ENCODE results near the gene ZBTB7C. TPM values are rescaled to one million over a fixed set of nuclear protein-coding genes. Genes with fewer than 3 reads are reported as not detected.

ZBTB7C gene
- total and polyA plus RNA-seq, 2 of the 4 experiments (the other 2 are of a cell fraction), result not detected

DNA sequence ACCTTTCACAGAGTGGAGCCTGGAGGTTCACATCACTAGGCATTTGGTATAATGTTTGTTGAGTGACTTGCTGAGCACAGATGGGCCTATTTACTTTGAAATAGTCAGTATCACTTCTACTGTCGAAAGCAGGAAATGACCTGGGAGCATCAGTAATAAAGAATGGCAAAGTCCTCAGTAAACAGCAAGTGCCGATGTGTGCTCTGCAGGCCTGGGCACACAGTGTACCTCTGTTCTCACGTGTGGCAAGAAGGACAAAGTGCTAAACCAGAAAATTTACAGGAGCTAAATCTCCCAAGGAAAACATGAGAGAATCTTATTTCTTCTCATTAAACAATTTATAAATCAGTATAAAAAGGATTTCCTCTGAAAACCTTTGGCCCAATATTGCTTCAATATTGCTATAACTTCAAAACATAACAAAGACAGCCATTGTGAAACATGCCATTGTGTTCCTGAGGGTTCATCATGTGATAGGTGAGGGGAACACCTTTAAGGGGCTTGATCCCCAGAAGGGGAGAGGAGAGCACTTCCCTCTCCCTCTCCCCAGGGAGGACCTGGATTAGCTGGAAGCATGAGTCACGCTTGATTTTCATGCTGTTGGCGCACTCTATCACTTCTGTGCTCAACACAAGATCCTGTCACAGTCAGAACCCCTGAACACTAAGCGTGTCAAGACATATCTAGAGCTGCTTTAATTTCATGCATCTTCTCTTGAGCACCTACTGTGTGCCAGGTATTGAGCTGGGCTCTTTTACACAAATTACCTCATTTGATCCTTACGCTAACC lies 347.2 kb downstream of the ZBTB7C start:
- in situ Hi-C loops (cut with MboI; ENCODE audit: low sequenced_read_pairs) (no loop called here), intact Hi-C loops (cut with micrococcal nuclease) (no loop called here), dilution Hi-C loops (cut with HindIII; ENCODE audit: low sequenced_read_pairs, unreplicated experiment) (no loop called here)
- ChIA-PET CTCF (no interaction called here), POLR2A (ENCODE audit: unreplicated experiment) (no interaction called here)
- DNase-seq, result no peak
- Histone ChIP-seq H3K4me1 (ENCODE audit: control insufficient read depth, insufficient read depth, low read length) (no peaks in the 10 kb centered on the region), H2BK120ac (ENCODE audit: low read depth, low read length) (no peak overlapping the region), H3K79me1 (ENCODE audit: low read depth in 1 of 2, low read length in 2 of 2) (no peaks in the 10 kb centered on the region), H3K9ac (ENCODE audit: low read depth, low read length) (no peak overlapping the region), H2AFZ (replicated peaks; ENCODE audit: low read length, poor library complexity) (no peak overlapping the region), H3K9me3 (ENCODE audit: control insufficient read depth, insufficient read depth, low read length) (no peaks in the 10 kb centered on the region), H4K91ac (ENCODE audit: insufficient read depth, low read depth, low read length) (no peak overlapping the region), H3K23ac (ENCODE audit: low read depth, low read length) (no peak overlapping the region), H3K27ac (ENCODE audit: insufficient read depth, low read length) (no peak overlapping the region), H4K5ac (ENCODE audit: low read depth, low read length) (no peak overlapping the region), H3K14ac (replicated peaks; ENCODE audit: low read depth, low read length) (no peak overlapping the region), H3K9me1 (ENCODE audit: insufficient read depth, low read length) (no peaks in the 10 kb centered on the region), H4K20me1 (ENCODE audit: insufficient read depth, low read length) (no peaks in the 10 kb centered on the region), H2AK9ac (replicated peaks; ENCODE audit: low read depth, low read length, poor library complexity) (no peak overlapping the region), H3K4ac (ENCODE audit: low read depth, low read length) (no peak overlapping the region), H4K8ac (ENCODE audit: low read depth in 2 of 2, low read length in 2 of 2) (no peak overlapping the region), H3K4me3 (ENCODE audit: insufficient read depth, low read depth, low read length) (no peak overlapping the region), H2BK5ac (ENCODE audit: low read depth, low read length, poor library complexity, severe bottlenecking) (no peak overlapping the region), H3K4me2 (ENCODE audit: low read depth, low read length) (no peak overlapping the region), H3K18ac (ENCODE audit: low read depth, low read length) (no peak overlapping the region), H2AK5ac (ENCODE audit: low read depth, low read length) (no peak overlapping the region), H2BK15ac (ENCODE audit: low read depth, low read length) (no peak overlapping the region), H2BK20ac (ENCODE audit: low read depth, low read length) (no peak overlapping the region), H3K27me3 (ENCODE audit: control insufficient read depth, insufficient read depth, low read length) (peaks cover 2% of the 10 kb centered on the region; the same call in 1 of the 2 replicates), H3K56ac (ENCODE audit: extremely low read depth, insufficient read depth, low read length) (no peak overlapping the region), H3K36me3 (ENCODE audit: control insufficient read depth, insufficient read depth, low read length) (no peaks in the 10 kb centered on the region)
- ATAC-seq (ENCODE audit: low read depth), result no peak
- WGBS, 2 experiments (ENCODE audit: extremely low coverage in 2 of 2, insufficient read length in 1 of 2), result no CpG with 5 or more reads among the region's 7 CpGs
- TF ChIP-seq RAD21 (IDR thresholded peaks at IDR 0.05; ENCODE audit: low read length), result no peak
- no peak for TF ChIP-seq MAZ (IDR thresholded peaks at IDR 0.05; ENCODE audit: borderline replicate concordance, low read depth, low read length)
- no peak for TF ChIP-seq SMC3 (IDR thresholded peaks at IDR 0.05; ENCODE audit: low read depth, low read length)
- no peak for TF ChIP-seq USF2 (IDR thresholded peaks at IDR 0.05; ENCODE audit: low read depth, low read length)
- TF ChIP-seq RFX5 (IDR thresholded peaks at IDR 0.05; ENCODE audit: low read depth, low read length), result no peak
- no peak for TF ChIP-seq MXI1 (IDR thresholded peaks at IDR 0.05; ENCODE audit: borderline replicate concordance, low read depth, low read length)
- TF ChIP-seq CEBPB (IDR thresholded peaks at IDR 0.05; ENCODE audit: low read depth, low read length), result no peak
- TF ChIP-seq POLR2A (IDR thresholded peaks at IDR 0.05; ENCODE audit: low read depth, low read length), result no peak
- no peak for TF ChIP-seq CHD1 (IDR thresholded peaks at IDR 0.05; ENCODE audit: low read depth, low read length)
- no peak for TF ChIP-seq ELK1 (IDR thresholded peaks at IDR 0.05; ENCODE audit: borderline replicate concordance, low read depth, low read length)
- TF ChIP-seq MAFK (IDR thresholded peaks at IDR 0.05; ENCODE audit: low read depth, low read length), result no peak
- no peak for TF ChIP-seq NFE2L2 (IDR thresholded peaks at IDR 0.05; ENCODE audit: low read depth, low read length)
- no peak for TF ChIP-seq BHLHE40 (IDR thresholded peaks at IDR 0.05; ENCODE audit: low read depth, low read length)
- TF ChIP-seq FOS (IDR thresholded peaks at IDR 0.05; ENCODE audit: low read depth, low read length), result no peak
- no peak for TF ChIP-seq CTCF (conservative IDR thresholded peaks at IDR 0.05; ENCODE audit: low read depth, low read length)
- no TSS peak for BruUV-seq (replicated peaks)
